GM18508 (cell line): ENCODE results near the gene CCT7.

ENCODE experiments used
- ATAC-seq: cut with Tn5 transposase; IDR thresholded peaks from one replicate; pipeline ENCODE4 v1.9.1; 2021; ENCODE audit warnings: moderate number of reproducible peaks; ENCODE audit not compliant: insufficient read depth, unreplicated experiment

CCT7 gene

GRCh38 chr2:73225513-73226360 lies 8.4 kb upstream of the CCT7 start:
- ATAC-seq, result no peak

- ATAC-seq, result no peak
These were observed 7.0 kb upstream of the CCT7 start for GRCh38 chr2:73227086-73227485.

GRCh38 chr2:73228631-73229030 lies 5.5 kb upstream of the CCT7 start:
- no peak for ATAC-seq

DNA sequence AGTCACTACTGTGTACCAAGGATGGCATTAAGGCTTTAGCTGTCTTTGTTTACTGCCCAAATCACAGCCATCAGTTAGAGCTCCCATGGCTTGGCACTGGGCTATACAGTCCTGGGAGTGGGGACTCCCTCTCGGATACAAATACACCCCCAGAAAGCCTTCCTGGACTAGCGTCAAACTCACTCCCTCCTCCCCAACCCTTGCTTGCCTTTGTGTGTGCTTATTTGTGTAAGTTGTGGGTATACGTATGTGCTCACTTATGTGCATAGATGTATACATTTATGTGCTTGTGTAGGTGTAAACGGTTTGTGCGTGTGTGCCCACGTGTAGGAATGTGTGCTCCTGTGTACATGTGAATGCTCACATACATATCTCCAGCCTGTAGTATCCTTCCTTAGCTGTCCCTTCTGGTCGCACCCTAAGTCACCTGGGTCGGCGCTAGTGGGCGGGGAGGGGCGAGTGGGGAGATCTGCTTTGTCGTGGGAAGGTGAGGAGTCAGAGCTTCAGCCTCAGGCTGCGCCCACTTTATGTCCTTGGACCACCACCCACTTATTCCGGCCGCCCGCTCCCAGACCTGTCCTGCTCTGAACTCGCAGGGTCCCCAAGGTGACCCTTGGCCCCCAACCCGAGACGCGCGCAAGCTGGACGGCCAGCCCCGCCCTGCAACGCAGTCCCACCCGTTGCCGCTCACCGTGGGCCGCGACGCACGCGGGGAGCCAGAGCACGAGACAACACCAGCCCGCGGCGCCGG lies 1.5 kb upstream of the CCT7 start:
- ATAC-seq, result no peak

GRCh38 chr2:73233154-73233931 lies 765 bp upstream of the CCT7 start, which contains the start of gene PRADC1:
PRADC1 (minus strand) TSS chr2:73233239; CDS start chr2:73233160, 79 bp downstream.
- peak; percentile 91 for ATAC-seq

DNA sequence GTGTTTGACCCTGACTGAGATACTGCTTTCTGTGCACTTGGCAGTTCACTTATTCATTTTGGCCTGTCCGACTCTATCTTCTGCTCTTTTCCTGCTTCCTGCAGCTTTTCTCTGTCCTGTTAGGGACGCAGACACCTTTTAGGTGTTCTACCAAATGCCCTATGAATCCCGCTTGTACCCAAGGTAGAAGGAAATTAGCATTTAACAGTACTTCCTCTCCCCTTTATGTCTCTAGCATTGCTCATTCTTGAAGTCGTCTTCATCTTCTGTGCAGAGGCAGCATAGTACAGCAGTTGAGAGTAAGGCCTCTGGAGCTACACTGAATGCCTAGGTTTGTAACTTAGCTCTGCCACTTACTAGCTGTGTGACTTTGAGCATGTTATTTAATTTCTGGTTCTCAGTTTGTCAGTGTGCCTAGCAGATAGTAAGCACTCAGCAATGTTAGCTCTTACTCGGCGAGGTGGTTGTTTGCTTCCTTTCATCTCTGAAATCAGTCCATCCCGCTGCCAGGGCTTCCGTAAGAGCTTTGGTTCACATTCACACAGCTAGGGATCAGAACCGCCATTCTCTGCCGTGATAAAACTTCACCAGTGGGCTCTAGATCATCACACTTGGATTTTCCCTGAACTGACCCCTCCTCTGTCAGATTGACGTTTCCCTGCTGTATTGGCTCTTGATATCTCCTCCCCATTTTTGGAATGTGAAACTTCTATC lies 1.4 kb downstream of the CCT7 start:
- ATAC-seq, result no peak

GRCh38 chr2:73237168-73237567 lies 3.1 kb downstream of the CCT7 start:
- no peak for ATAC-seq

GRCh38 chr2:73238149-73238548 lies 4.0 kb downstream of the CCT7 start:
- ATAC-seq, result no peak

- no peak for ATAC-seq
These were observed 4.9 kb downstream of the CCT7 start for GRCh38 chr2:73238976-73239375.

GRCh38 chr2:73239776-73240175 lies 5.7 kb downstream of the CCT7 start:
- no peak for ATAC-seq

- no peak for ATAC-seq
These were observed 9.9 kb downstream of the CCT7 start for GRCh38 chr2:73243884-73244570.

DNA sequence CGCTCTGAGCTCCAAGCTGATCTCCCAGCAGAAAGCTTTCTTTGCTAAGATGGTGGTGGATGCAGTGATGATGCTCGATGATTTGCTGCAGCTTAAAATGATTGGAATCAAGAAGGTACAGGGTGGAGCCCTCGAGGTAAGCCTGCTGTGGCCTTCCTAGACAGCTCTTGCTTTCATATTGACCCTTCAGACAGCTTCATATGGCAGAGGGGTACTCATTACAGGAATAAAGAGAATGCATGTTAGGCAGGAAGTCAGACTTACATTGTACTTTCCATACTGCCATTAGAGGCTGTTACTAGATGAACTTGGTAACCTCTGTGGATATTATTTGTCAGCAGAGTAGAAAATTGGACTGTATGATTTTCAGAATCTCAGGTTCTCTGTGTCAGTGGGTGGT lies 10.5 kb downstream of the CCT7 start:
- ATAC-seq, result no peak

DNA sequence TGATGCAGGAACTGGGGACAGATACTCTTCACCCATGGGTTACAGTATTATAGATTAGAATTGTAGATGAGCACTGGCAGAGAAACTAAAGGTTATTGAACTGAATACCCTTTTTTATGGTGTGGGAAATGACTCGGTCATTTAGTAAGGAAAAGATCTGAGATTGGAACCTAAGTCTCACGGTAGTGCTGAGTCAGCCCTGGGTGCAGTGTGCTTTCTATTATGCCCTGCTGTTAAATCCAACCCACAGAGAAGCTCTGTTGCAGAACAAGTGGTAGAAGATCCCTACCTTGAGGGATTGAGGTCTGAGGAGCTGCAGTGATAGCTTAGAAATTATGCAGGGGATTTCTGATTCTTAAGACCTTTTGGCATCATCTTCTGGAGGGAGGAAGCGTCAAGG lies 12.7 kb downstream of the CCT7 start:
- no peak for ATAC-seq

- no peak for ATAC-seq
These were observed 15.5 kb downstream of the CCT7 start for GRCh38 chr2:73249636-73250035.

- ATAC-seq, result no peak
These were observed 17.1 kb downstream of the CCT7 start for GRCh38 chr2:73250872-73251846.

- no peak for ATAC-seq
These were observed 18.3 kb downstream of the CCT7 start for GRCh38 chr2:73252238-73253027.

GRCh38 chr2:73253400-73253799 lies 19.3 kb downstream of the CCT7 start:
- no peak for ATAC-seq

DNA sequence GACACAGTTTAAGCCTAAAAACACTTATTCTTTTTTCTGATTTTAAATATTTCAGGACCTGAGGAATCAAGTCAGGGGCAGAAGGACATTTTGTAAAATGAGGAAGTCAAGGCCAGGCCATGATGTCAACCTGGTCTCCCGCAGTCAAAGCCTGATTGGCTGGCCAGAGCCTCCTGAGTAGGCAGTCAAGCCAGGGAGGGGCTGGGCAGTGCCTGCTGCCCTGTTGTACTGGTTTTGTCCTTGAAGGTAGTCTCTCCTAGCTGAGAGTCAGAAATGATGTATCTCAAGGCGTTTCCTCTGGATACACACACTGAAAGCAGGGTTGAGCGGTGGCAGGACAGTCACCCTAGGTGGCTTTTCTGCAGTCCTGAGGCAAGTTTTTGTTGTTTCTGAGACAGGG lies 19.8 kb downstream of the CCT7 start:
- no peak for ATAC-seq
